Psoas muscle (tissue), 8 donors: ENCODE results near the gene TPD52L1. TPM values are rescaled to one million over a fixed set of nuclear protein-coding genes. Genes with fewer than 3 reads are reported as not detected.

Experiments
- ATAC-seq, 4 donors: fragments of 200-7000 bp; cut with Tn5 transposase; one replicate each; pipeline ENCODE4 v1.9.1; 2020; ENCODE audit warnings: moderate library complexity in 3 of 4, mild to moderate bottlenecking in 2 of 4
- DNase-seq, 2 donors: peaks; one replicate each; pipeline ENCODE4 v3.0.0-alpha.2; 2020
- H3K27ac ChIP-seq: fragments of 200-600 bp; one replicate; pipeline ENCODE4 v1.8.0; 2022
- H3K27me3 ChIP-seq, 3 donors: fragments of 200-600 bp in 1 of 3; one replicate each; pipeline versions ENCODE4 v1.6.1 to v1.8.0; 2013 to 2022; ENCODE audit warnings: low read length in 2 of 3, mild to moderate bottlenecking in 2 of 3, moderate library complexity in 1 of 3; ENCODE audit not compliant: insufficient read depth in 3 of 3
- H3K36me3 ChIP-seq, 2 donors: fragments of 200-600 bp in 1 of 2; one replicate each; pipeline versions ENCODE4 v1.6.1 to v1.8.0; 2013 to 2022; ENCODE audit warnings: low read depth in 1 of 2, mild to moderate bottlenecking in 1 of 2, moderate library complexity in 1 of 2; ENCODE audit not compliant: insufficient read depth in 1 of 2
- H3K4me1 ChIP-seq: fragments of 200-600 bp; one replicate; pipeline ENCODE4 v1.8.0; 2022
- H3K4me3 ChIP-seq: fragments of 200-600 bp; one replicate; pipeline ENCODE4 v1.8.0; 2022; ENCODE audit warnings: mild to moderate bottlenecking
- H3K9me3 ChIP-seq: fragments of 200-600 bp; one replicate; pipeline ENCODE4 v1.8.0; 2022
- CTCF ChIP-seq: fragments of 200-600 bp; IDR thresholded peaks from one replicate; pipeline ENCODE4 v1.8.0; 2022; ENCODE audit warnings: antibody characterized with exemption
- WGBS, 3 donors: extraction: QIAGEN DNeasy Blood & Tissue Kit; methylation state at CpG; one replicate each; pipeline versions ENCODE4 v1.1.6 to v1.1.7; 2013; 5-methylcytosine and 5-hydroxymethylcytosine counted together
- intact Hi-C, 2 donors: fragments of 100-400 bp; cut with DNase I; formaldehyde crosslinking; loops; one replicate each; pipeline versions ENCODE4 v1.11.0 to v1.14.2; 2022
- polyA plus RNA-seq, 3 donors: library from polyadenylated mRNA; stranded (reverse); fragments of 200-250 nt; gene quantifications; one replicate each; pipeline ENCODE4 v1.2.3, GENCODE V29; 2013
- total RNA-seq, 4 donors: library from RNA; stranded (reverse); fragmentation: NEBNext Ultra II Directional in 2 of 4; extraction: Animal tissue kit (Norgen Biotek cat#: 25700) in 2 of 4; gene quantifications; one replicate each; pipeline versions ENCODE4 v1.2.1 to v1.2.4, GENCODE V29; 2021 to 2023
- donor health status: healthy with polysubstance abuse.
- donor health status: DM: no; HTN: no; CAD: no; lungs with moderate emphysema.
- donor health status: Bipolar disorder and iron deficiency.
- donor health status: healthy.
- donor health status: DM: yes; HTN: yes; CAD: no.
- donor health status: DM: no; HTN: no; CAD: no.
- donor health status: DM: no; HTN: no; CAD: no.
- donor health status: DM: yes; HTN: yes; CAD: no.

The TPD52L1 gene
- total and polyA plus RNA-seq, 7 donors = 51.8 to 150 (median 106) TPM

- no peak for TF ChIP-seq CTCF
- Histone ChIP-seq H3K36me3 (no peaks in the 10 kb centered on the region), H3K4me1 (no peaks in the 10 kb centered on the region), H3K27ac (no peak overlapping the region), H3K27me3 (no peaks in the 10 kb centered on the region), H3K9me3 (peaks cover 11% of the 10 kb centered on the region), H3K4me3 (no peak overlapping the region)
- 83 to 91% (median 85%) methylated on average over 1 of the region's 1 CpG for WGBS, 3 donors
- ATAC-seq = no peak
- DNase-seq = no peak
- intact Hi-C loops = loop anchor here in 1 of 2 donors (10.0 kb wide), 1 partner anchor 151 kb away; the partner anchor contains the start of gene RNF217
These were observed 37.4 kb upstream of the TPD52L1 start for GRCh38 chr6:125116170-125116569.

- intact Hi-C loops = loop anchor here in 1 of 2 donors (10.0 kb wide), 1 partner anchor 152 kb away; the partner anchor contains the start of gene RNF217
- Histone ChIP-seq H3K36me3 (no peaks in the 10 kb centered on the region), H3K4me1 (no peaks in the 10 kb centered on the region), H3K27me3 (no peaks in the 10 kb centered on the region), H3K9me3 (peaks cover 6% of the 10 kb centered on the region), H3K4me3 (no peak overlapping the region), H3K27ac (no peak overlapping the region)
- no peak for TF ChIP-seq CTCF
- DNase-seq = no peak
- WGBS, 3 donors = 92 to 95% (median 93%) methylated on average over 4 of the region's 4 CpGs
- no peak for ATAC-seq
These were observed 36.9 kb upstream of the TPD52L1 start for GRCh38 chr6:125116710-125117109.

GRCh38 chr6:125117818-125118217 lies 35.8 kb upstream of the TPD52L1 start:
- 81 to 93% (median 83%) methylated on average over 3 of the region's 3 CpGs for WGBS, 3 donors
- Histone ChIP-seq H3K27ac (no peak overlapping the region), H3K4me3 (no peak overlapping the region), H3K9me3 (no peaks in the 10 kb centered on the region), H3K4me1 (no peaks in the 10 kb centered on the region), H3K27me3 (no peaks in the 10 kb centered on the region), H3K36me3 (no peaks in the 10 kb centered on the region)
- ATAC-seq (no peak), DNase-seq (no peak)
- no peak for TF ChIP-seq CTCF
- intact Hi-C loops = loop anchor here in 1 of 2 donors (10.0 kb wide), 1 partner anchor 153 kb away; the partner anchor contains the start of gene RNF217

GRCh38 chr6:125120054-125120590 lies 33.5 kb upstream of the TPD52L1 start:
- Histone ChIP-seq H3K36me3 (no peaks in the 10 kb centered on the region), H3K4me3 (no peak overlapping the region), H3K9me3 (no peaks in the 10 kb centered on the region), H3K27ac (no peak overlapping the region), H3K27me3 (no peaks in the 10 kb centered on the region), H3K4me1 (no peaks in the 10 kb centered on the region)
- ATAC-seq (no peak), DNase-seq (no peak)
- no peak for TF ChIP-seq CTCF
- intact Hi-C loops = no loop called here
- WGBS, 3 donors = 62 to 76% (median 64%) methylated on average over 3 of the region's 3 CpGs

- DNase-seq (no peak), ATAC-seq (no peak)
- no peak for TF ChIP-seq CTCF
- no peak overlapping the region for H3K27ac ChIP-seq
- H3K9me3 ChIP-seq = no peaks in the 10 kb centered on the region
- no peaks in the 10 kb centered on the region for H3K27me3 ChIP-seq
- 90 to 94% (median 91%) methylated on average over 1 of the region's 1 CpG for WGBS, 3 donors
- no peak overlapping the region for H3K4me3 ChIP-seq
- intact Hi-C loops = no loop called here
- no peaks in the 10 kb centered on the region for H3K4me1 ChIP-seq
- H3K36me3 ChIP-seq = no peaks in the 10 kb centered on the region
These were observed 31.7 kb upstream of the TPD52L1 start for GRCh38 chr6:125121894-125122293.
